SK-N-SH treated with all-trans-retinoic acid at 6 μM for 48 hours (cell line): Measurements from ENCODE around the gene TNPO3.

Source experiments
- ATAC-seq: fragments of 200-7000 bp; cut with Tn5 transposase; 3 replicates; pipeline ENCODE4 v1.9.1; 2020; ENCODE audit warnings: mild to moderate bottlenecking, moderate library complexity
- BACH2 ChIP-seq: fragments of 250-450 bp; sonication (Bioruptor Pico); IDR thresholded peaks from 2 replicates; pipeline ENCODE4 v1.9.0; 2021; ENCODE audit warnings: mild to moderate bottlenecking, borderline replicate concordance
- CREB5 ChIP-seq: fragments of 250-450 bp; sonication (Bioruptor Pico); IDR thresholded peaks from 2 replicates; pipeline ENCODE4 v1.5.1; 2020; ENCODE audit warnings: low read depth, mild to moderate bottlenecking, moderate library complexity
- CSDC2 ChIP-seq: fragments of 250-450 bp; sonication (Bioruptor Pico); IDR thresholded peaks from 2 replicates; pipeline ENCODE4 v1.5.0; 2020; ENCODE audit warnings: mild to moderate bottlenecking, moderate library complexity
- CSRNP3 ChIP-seq: fragments of 250-450 bp; sonication (Bioruptor Pico); IDR thresholded peaks from 2 replicates; pipeline ENCODE4 v1.5.1; 2021; ENCODE audit warnings: mild to moderate bottlenecking, moderate library complexity
- ESRRG ChIP-seq: fragments of 250-450 bp; sonication (Bioruptor Pico); IDR thresholded peaks from 2 replicates; pipeline ENCODE4 v1.6.1; 2021; ENCODE audit warnings: mild to moderate bottlenecking
- GLIS3 ChIP-seq: fragments of 250-450 bp; sonication (Bioruptor Pico); IDR thresholded peaks from 2 replicates; pipeline ENCODE4 v1.5.0; 2020; ENCODE audit warnings: mild to moderate bottlenecking, moderate library complexity
- ISL1 ChIP-seq: fragments of 250-450 bp; sonication (Bioruptor Pico); IDR thresholded peaks from 2 replicates; pipeline ENCODE4 v2.1.2; 2022; ENCODE audit warnings: mild to moderate bottlenecking, moderate library complexity
- OSR1 ChIP-seq: fragments of 250-450 bp; sonication (Bioruptor Pico); IDR thresholded peaks from 2 replicates; pipeline ENCODE4 v1.8.0; 2022; ENCODE audit warnings: moderate library complexity, mild to moderate bottlenecking, inconsistent platforms
- PATZ1 ChIP-seq: fragments of 250-450 bp; sonication (Bioruptor Pico); IDR thresholded peaks from 2 replicates; pipeline ENCODE4 v1.8.0; 2020; ENCODE audit warnings: mild to moderate bottlenecking, moderate library complexity, borderline replicate concordance
- PPARA ChIP-seq: fragments of 250-450 bp; sonication (Bioruptor Pico); IDR thresholded peaks from 2 replicates; pipeline ENCODE4 v1.5.0; 2020; ENCODE audit warnings: mild to moderate bottlenecking, borderline replicate concordance
- TCF4 ChIP-seq: fragments of 250-450 bp; sonication (Bioruptor Pico); IDR thresholded peaks from 2 replicates; pipeline ENCODE4 v1.8.0; 2021; ENCODE audit warnings: mild to moderate bottlenecking, moderate library complexity, borderline replicate concordance
- TOX ChIP-seq: fragments of 250-450 bp; sonication (Bioruptor Pico); IDR thresholded peaks from 2 replicates; pipeline ENCODE4 v1.8.0; 2021; ENCODE audit warnings: mild to moderate bottlenecking, moderate library complexity, borderline replicate concordance
- TSHZ2 ChIP-seq: fragments of 250-450 bp; sonication (Bioruptor Pico); IDR thresholded peaks from 2 replicates; pipeline ENCODE4 v1.5.0; 2020; ENCODE audit warnings: mild to moderate bottlenecking, moderate library complexity
- ZFP3 ChIP-seq: fragments of 250-450 bp; sonication (Bioruptor Pico); IDR thresholded peaks from 2 replicates; pipeline ENCODE4 v1.5.0; 2020; ENCODE audit warnings: mild to moderate bottlenecking, moderate library complexity
- ZFP30 ChIP-seq: fragments of 450-650 bp; formaldehyde crosslinking; IDR thresholded peaks from 2 replicates; pipeline ENCODE4 v1.5.0; 2022; ENCODE audit warnings: mild to moderate bottlenecking, moderate library complexity
- ZNF565 ChIP-seq: fragments of 450-650 bp; formaldehyde crosslinking; conservative IDR thresholded peaks from 2 replicates; pipeline ENCODE4 v1.5.0; 2020; ENCODE audit warnings: low read depth, mild to moderate bottlenecking, moderate library complexity
- ZNF8 ChIP-seq: fragments of 450-650 bp; formaldehyde crosslinking; IDR thresholded peaks from 2 replicates; pipeline ENCODE4 v1.5.0; 2020; ENCODE audit warnings: mild to moderate bottlenecking, moderate library complexity

The TNPO3 gene

GRCh38 chr7:129017933-129018538 is 36.9 kb downstream of the TNPO3 start (continued):
- no peak for TF ChIP-seq CREB5 (CRISPR knock-in tag)

- TF ChIP-seq ZNF8 (CRISPR knock-in tag) (no peak), ZNF565 (CRISPR knock-in tag) (no peak), CREB5 (CRISPR knock-in tag) (no peak), PATZ1 (CRISPR knock-in tag) (no peak), TSHZ2 (CRISPR knock-in tag) (no peak), PPARA (CRISPR knock-in tag) (no peak), BACH2 (CRISPR knock-in tag) (no peak), GLIS3 (CRISPR knock-in tag) (no peak), OSR1 (CRISPR knock-in tag) (no peak), TCF4 (CRISPR knock-in tag) (no peak)
- no peak for ATAC-seq
Observed at GRCh38 chr7:129017264-129017663, 37.6 kb downstream of the TNPO3 start.

- ATAC-seq: no peak
- TF ChIP-seq ZNF8 (CRISPR knock-in tag) (no peak), TOX (no peak), ISL1 (CRISPR knock-in tag) (no peak), PPARA (CRISPR knock-in tag) (no peak), OSR1 (CRISPR knock-in tag) (no peak), TSHZ2 (CRISPR knock-in tag) (no peak), ZFP3 (CRISPR knock-in tag) (no peak), ZFP30 (CRISPR knock-in tag) (no peak), BACH2 (CRISPR knock-in tag) (no peak), CSRNP3 (no peak), TCF4 (CRISPR knock-in tag) (no peak), ESRRG (CRISPR knock-in tag) (no peak), ZNF565 (CRISPR knock-in tag) (no peak), CSDC2 (CRISPR knock-in tag) (no peak)
Observed at GRCh38 chr7:129014501-129015101, 40.3 kb downstream of the TNPO3 start.
